ENCODE data around the gene SLPI.

GRCh38 chr20:45294659-45295058 lies 40.3 kb upstream of the SLPI start:
- TF ChIP-seq CTCF (conservative IDR thresholded peaks at IDR 0.05; ENCODE audit: low read length): no peak
- no peak for TF ChIP-seq EZH2phosphoT487 (IDR thresholded peaks at IDR 0.05; ENCODE audit: borderline replicate concordance, low read depth, low read length)

Data from OCI-LY7 (cell line).